Fibroblast of skin of right quadriceps (primary cell): Measurements from ENCODE around the gene ECPAS.
"Not testable (repeated sequence)": the region's sequence is repeated elsewhere in the genome, so short reads cannot be mapped to it uniquely, and the experiment has no call there.

Experiments
- DNase-seq: peaks from one replicate; pipeline ENCODE4 v3.0.0-alpha.2; 2013

Gene ECPAS

DNA sequence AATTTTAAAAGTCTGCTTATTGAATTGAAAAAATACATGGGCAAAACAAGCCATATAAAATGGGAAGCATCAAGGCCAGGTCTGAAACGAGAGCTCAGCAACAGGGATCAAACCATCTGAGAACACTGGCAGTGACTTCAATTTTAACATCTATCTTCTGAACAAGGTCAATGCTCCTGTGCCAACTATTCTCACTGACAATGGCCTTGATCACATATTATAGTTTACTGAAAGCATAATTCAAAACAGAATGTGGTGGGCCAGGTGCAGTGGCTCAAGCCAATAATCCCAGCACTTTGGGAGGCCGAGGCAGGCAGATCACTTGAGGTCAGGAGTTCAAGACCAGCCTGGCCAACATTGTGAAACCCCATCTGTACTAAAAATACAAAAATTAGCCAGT is 9.0 kb downstream of the ECPAS start:
- no peak for DNase-seq

DNA sequence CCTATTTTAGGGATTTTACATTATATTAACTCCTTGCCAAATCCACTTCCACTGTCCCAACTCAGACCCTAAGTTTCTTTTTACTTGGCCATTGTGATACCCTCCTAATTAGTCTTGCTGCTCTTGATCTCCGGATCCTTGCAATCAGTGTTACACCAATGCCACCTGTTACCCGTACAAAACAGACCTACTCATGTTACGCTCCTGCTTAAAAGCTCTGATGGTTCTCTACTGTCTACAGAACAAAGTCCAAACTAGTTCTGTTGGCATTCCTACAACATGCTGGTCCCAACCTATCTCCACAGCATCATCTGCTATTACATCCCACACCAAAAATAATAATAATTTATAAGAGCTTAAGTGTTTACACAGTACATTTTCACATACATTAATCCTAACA is 9.8 kb downstream of the ECPAS start:
- DNase-seq: no peak

DNA sequence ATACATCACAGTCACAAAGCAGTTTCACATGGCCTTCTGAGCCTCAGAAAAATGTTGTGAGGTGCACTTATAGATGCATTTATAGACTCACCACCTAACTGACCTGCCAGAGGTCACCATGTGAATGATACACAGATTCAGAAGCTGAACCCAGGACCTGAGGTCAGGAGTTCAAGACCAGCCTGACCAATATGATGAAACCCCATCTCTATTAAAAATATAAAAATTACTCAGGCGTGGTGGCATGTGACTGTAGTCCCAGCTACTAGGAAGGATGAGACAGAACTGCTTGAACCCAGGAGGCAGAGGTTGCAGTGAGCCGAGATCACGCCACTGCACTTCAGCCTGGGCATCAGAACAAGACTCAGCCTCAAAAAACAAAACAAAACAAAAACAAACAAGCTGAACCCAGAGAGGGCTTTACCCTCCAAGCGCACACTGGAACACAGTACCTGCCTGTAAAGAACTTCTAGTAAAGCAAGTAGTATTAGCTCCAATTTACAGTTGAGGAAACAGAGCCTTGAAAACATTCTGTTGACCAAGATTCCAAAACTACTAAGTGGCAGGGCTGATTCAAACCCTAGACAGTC is 16.3 kb downstream of the ECPAS start:
- no peak for DNase-seq

GRCh38 chr9:111463048-111463447 is 21.1 kb downstream of the ECPAS start:
- DNase-seq: no peak

DNA sequence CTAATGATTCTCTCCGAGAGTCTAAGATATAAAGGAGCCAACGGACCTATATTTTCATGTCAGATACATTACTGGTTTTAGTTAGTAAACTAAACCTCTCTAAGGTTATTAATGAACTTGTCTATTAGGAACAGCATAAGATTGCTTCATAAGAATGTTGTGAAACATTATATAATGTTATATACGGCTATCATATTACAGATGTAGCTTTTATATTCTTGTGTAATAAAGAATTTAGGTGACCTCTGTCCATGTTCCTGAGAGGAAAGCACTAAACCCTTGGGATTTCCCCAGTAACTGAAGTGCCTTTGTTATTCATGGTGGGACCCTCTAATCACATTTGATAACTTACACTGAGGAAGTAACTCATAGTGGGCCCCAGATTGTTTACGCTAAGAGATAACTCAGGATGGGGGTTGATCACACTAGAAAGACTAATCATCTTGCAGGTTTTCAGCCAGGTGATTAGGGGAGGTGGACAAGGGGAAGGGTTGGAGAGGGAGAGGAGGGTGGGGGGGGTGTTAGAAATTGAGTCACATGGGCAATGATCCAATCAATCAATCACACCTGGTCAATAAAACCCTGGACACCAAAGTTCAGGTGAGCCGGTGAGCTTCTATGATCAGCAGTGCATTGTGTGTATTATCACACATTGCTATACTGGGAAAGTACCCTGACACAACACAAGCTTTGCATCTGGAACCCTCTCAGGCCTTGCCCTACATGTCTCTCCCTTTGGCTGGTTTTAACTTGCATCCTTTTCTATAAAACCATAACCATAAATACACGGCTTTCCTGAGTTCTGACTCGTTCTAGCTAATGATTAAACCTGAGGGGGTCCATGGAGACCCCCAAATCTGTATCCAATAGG is 25.8 kb downstream of the ECPAS start:
- no peak for DNase-seq

- DNase-seq: no peak
Measured at GRCh38 chr9:111456529-111456928, 27.7 kb downstream of the ECPAS start.

GRCh38 chr9:111455638-111456037 is 28.5 kb downstream of the ECPAS start:
- DNase-seq: no peak

- DNase-seq: no peak
Measured at GRCh38 chr9:111454751-111455150, 29.4 kb downstream of the ECPAS start.

- no peak for DNase-seq
Measured at GRCh38 chr9:111451570-111451969, 32.6 kb downstream of the ECPAS start.

- no peak for DNase-seq
Measured at GRCh38 chr9:111450124-111450523, 34.1 kb downstream of the ECPAS start.

- no peak for DNase-seq
Measured at GRCh38 chr9:111449705-111450104, 34.5 kb downstream of the ECPAS start.

GRCh38 chr9:111445799-111446198 is 38.4 kb downstream of the ECPAS start:
- not testable (repeated sequence) for DNase-seq

DNA sequence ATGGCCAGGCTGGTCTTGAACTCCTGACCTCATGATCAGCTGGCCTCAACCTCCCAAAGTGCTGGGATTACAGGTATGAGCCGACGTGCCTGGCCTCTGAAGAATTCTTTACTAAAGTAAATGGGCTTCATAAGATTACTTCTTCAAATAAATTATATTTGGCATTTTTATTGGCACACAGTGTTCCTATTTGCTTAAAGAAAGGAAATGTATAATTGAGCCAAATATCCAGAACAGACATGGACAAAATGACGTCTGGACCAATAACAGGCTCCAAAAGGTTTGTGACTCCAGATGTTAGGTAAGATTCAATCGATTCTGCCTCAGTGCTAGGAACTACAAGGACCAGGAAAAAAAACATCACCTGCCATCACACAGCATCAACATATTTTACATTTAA is 40.7 kb downstream of the ECPAS start:
- no peak for DNase-seq

DNA sequence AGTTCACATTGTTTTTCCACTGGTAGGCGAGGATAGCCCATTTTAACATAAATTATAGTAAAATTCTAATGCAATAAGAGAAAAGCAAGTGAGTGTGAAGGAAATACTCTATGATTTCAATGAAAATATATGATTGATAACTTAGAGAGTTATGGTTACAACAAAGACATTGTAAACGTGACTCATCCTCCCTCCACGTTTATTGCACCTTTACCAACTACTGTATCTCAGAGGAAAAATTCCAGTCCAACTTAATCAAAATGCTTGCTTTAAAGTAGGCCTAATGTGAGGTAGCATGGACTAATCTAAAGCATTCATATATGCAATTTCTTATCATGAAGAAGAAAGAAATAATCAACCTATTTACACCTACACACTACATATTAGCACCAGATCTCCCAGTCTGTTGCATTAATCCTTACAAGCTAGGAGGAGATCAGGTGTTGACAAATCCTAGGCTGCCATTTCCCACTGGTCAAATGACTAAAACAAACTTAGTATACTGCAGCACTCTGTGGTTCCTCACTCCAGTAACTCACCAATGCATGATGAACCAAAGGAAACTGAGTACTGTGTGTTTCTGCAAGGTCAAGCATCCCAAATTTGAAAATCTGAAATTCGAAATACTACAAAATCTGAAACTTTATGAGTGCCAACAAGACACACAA is 41.7 kb downstream of the ECPAS start:
- DNase-seq: no peak

GRCh38 chr9:111440226-111440625 is 44.0 kb downstream of the ECPAS start:
- no peak for DNase-seq

DNA sequence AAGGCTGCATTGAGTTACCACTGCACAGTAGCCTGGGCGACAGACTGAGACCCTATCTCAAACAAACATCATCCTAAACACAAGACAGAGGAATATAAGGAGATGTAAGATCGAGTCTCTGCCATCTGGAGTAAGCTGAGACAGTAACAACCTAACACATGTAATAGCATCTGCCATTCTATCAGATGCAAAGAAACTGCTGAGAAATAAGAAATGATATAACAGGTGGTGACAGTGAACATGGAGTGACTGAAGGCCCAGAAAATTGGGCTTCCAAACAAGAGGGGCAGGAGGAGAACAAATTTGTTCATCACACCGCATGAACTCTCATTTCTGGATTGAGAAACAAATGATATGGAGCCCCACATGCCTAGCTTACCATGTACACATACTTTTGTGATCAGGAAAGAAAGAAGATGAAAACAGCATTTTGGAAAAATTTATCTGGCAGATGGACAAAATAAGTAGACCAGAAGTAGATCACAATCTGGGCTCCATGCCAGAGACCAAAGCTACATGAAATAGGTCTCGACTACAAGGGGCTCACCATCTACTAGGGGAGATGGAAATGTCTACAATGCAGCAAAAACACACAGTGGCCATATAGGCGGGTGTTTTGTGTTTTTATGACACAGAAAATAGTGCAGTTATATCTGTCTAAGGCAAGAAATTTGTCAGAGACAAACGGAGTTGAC is 45.5 kb downstream of the ECPAS start:
- peak; percentile 58 for DNase-seq

GRCh38 chr9:111436571-111436970 is 47.6 kb downstream of the ECPAS start:
- DNase-seq: no peak

GRCh38 chr9:111433082-111433481 is 51.1 kb downstream of the ECPAS start:
- DNase-seq: no peak

GRCh38 chr9:111431684-111432083 is 52.5 kb downstream of the ECPAS start:
- no peak for DNase-seq

DNA sequence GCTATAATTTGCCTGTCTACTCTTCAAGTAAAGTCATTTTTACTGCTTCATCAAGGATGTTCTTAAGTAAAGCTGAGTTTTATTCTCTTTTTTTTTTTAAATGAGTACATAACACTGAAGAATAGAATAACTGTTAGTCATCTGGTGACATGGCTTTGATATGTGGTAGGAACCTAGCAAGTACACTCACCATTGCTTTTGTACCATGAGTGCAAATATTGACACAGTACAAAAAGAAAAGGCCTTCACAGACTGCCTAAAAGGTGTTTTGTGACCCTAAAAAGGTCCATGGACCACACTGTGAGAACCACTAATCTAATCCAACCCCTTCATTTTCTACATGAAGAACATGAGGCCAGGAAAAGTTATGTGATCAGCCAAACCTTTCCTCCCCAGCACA is 55.0 kb downstream of the ECPAS start:
- no peak for DNase-seq

GRCh38 chr9:111427186-111427585 is 57.0 kb downstream of the ECPAS start:
- DNase-seq: peak; percentile 66

- DNase-seq: no peak
Measured at GRCh38 chr9:111423389-111423788, 60.8 kb downstream of the ECPAS start.

DNA sequence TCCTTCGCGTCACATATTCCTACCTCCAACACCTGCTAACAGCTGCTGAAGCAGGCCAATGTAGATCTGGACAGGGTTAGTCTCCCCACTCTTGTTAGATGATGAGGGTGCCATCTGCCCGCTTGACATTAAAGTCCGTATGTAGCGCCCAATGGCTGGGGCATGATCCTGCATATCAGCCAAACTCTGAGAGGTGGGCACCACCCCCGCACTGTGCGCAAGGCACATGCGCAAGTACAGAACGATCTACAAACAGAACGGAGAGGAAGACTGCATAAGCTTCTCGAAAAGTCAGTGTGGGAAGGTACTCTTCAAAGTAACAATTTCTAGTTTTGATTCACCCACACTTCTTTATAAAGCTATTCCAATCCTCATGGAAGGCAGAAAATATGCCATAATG is 69.8 kb downstream of the ECPAS start:
- DNase-seq: no peak
